HFF-Myc (cell line): ENCODE data around the gene VPS26C.
"Not testable (repeated sequence)": the region's sequence is repeated elsewhere in the genome, so short reads cannot be mapped to it uniquely, and the experiment has no call there.

ENCODE experiments used
- DNase-seq: peaks from one replicate; pipeline ENCODE4 v3.0.0-alpha.2; 2011; ENCODE audit warnings: low read depth; ENCODE audit errors: extremely low read depth
- H3K4me3 ChIP-seq: replicated peaks from 2 replicates; pipeline ENCODE4 v1.5.1; 2011; ENCODE audit warnings: low read depth, mild to moderate bottlenecking, control low read depth, low read length
- CTCF ChIP-seq: IDR thresholded peaks from 2 replicates; pipeline ENCODE4 v1.5.1; 2012; ENCODE audit warnings: mild to moderate bottlenecking, low read depth, low read length, control low read depth; ENCODE audit errors: missing control alignments

The VPS26C gene

GRCh38 chr21:37267269-37268185 is at the start of gene VPS26C:
TSS of gene VPS26C (minus strand) at chr21:37267334. CDS start at chr21:37267294, 40 bp downstream.
- H3K4me3 ChIP-seq, result peak within 1 kb of the TSS; percentile 63
- no peak for TF ChIP-seq CTCF
- peak; percentile 97 for DNase-seq

GRCh38 chr21:37316072-37316471 is 48.9 kb upstream of the VPS26C start:
- H3K4me3 ChIP-seq, DNase-seq: not testable (repeated sequence)

- no peak for DNase-seq
- no peak for TF ChIP-seq CTCF
- H3K4me3 ChIP-seq, result no peak overlapping the region
Observed at GRCh38 chr21:37300114-37300751, 33.1 kb upstream of the VPS26C start.

- H3K4me3 ChIP-seq, result no peak overlapping the region
- no peak for TF ChIP-seq CTCF
- DNase-seq, result no peak
Observed at GRCh38 chr21:37297364-37297763, 30.2 kb upstream of the VPS26C start.

GRCh38 chr21:37294679-37295078 is 27.5 kb upstream of the VPS26C start:
- DNase-seq, result no peak
- no peak overlapping the region for H3K4me3 ChIP-seq
- no peak for TF ChIP-seq CTCF

- no peak overlapping the region for H3K4me3 ChIP-seq
- DNase-seq, result no peak
- no peak for TF ChIP-seq CTCF
Observed at GRCh38 chr21:37292941-37293340, 25.8 kb upstream of the VPS26C start.

- H3K4me3 ChIP-seq, result no peak overlapping the region
- DNase-seq, result no peak
- no peak for TF ChIP-seq CTCF
Observed at GRCh38 chr21:37292041-37292440, 24.9 kb upstream of the VPS26C start.

GRCh38 chr21:37283191-37283710 is 16.1 kb upstream of the VPS26C start:
- not testable (repeated sequence) for DNase-seq, H3K4me3 ChIP-seq

GRCh38 chr21:37282602-37283001 is 15.5 kb upstream of the VPS26C start:
- DNase-seq, H3K4me3 ChIP-seq: not testable (repeated sequence)
